Kidney capillary endothelial cell (primary cell): Measurements from ENCODE around the gene ZNF189.
A peak's percentile ranks its signal among the peaks of the same experiment; 100 is the strongest.

Experiments
- DNase-seq: peaks from one replicate; pipeline ENCODE4 v3.0.0-alpha.2; 2018; ENCODE audit warnings: low spot score

ZNF189 gene

GRCh38 chr9:101453776-101454570 is 55.3 kb downstream of the ZNF189 start:
- no peak for DNase-seq

- DNase-seq = peak; percentile 48
Observed at GRCh38 chr9:101455656-101456240, 57.1 kb downstream of the ZNF189 start.

- no peak for DNase-seq
Observed at GRCh38 chr9:101457003-101457402, 58.4 kb downstream of the ZNF189 start.

GRCh38 chr9:101458963-101459631 is 60.4 kb downstream of the ZNF189 start:
- peak; percentile 83 for DNase-seq
